HG03025 (cell line): Measurements from ENCODE around the gene LHPP.
A peak's percentile ranks its signal among the peaks of the same experiment; 100 is the strongest.

Experiments
- ATAC-seq: cut with Tn5 transposase; IDR thresholded peaks from one replicate; pipeline ENCODE4 v1.9.1; 2021; ENCODE audit warnings: mild to moderate bottlenecking, moderate library complexity; ENCODE audit not compliant: unreplicated experiment, low FRiP score

The LHPP gene

GRCh38 chr10:124612611-124613498 is 151.2 kb downstream of the LHPP start:
- no peak for ATAC-seq

GRCh38 chr10:124614003-124614659 is 152.5 kb downstream of the LHPP start:
- peak; percentile 38 for ATAC-seq

DNA sequence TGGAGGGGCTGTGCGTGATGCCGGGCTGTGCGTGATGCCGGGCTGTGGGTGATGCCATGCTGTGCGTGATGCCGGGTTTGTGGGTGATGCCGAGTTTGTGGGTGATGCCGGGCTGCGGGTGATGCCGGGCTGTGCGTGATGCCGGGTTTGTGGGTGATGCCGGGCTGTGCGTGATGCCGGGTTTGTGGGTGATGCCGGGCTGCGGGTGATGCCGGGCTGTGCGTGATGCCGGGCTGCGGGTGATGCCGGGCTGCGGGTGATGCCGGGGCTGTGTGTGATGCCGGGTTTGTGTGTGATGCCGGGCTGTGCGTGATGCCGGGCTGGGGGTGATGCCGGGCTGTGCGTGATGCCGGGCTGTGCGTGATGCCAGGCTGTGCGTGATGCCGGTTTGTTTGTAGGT is 153.6 kb downstream of the LHPP start:
- no peak for ATAC-seq

GRCh38 chr10:124616040-124616835 is 154.6 kb downstream of the LHPP start:
- ATAC-seq, result no peak

GRCh38 chr10:124616836-124617130 is 155.2 kb downstream of the LHPP start:
- no peak for ATAC-seq

DNA sequence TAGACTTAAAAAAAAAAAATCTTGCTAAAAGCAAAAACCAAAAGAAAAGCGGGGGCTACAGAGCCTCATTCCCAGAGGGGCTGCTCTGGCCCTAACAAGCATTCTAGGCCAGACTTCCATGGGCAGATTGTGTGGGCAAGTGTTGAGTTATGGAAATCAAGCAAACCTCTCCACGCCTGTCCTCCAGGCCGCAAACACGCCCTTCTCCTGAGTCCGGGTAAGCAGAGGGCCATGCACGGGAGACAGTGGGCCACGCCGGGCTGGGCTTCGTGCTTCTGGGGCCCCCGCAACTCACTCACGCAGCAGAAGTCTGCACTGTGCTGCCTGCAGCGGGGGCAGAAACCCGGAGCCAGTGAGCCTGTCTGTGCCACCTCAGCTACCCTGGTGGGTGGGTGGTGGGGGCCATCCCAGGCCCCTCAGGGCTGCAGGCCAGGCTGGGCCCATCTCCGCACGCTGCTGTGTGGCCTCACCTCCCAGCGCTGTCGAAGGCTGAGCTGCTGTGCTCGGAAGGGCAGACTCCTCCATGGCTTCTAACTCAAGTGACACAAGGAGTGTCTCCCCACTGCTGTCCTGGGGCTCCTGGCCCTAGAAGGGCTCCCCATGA is 156.9 kb downstream of the LHPP start:
- ATAC-seq, result no peak

- ATAC-seq, result no peak
Observed at GRCh38 chr10:124619195-124619594, 157.6 kb downstream of the LHPP start.

- peak; percentile 66 for ATAC-seq
Observed at GRCh38 chr10:124619802-124620490, 158.3 kb downstream of the LHPP start.

DNA sequence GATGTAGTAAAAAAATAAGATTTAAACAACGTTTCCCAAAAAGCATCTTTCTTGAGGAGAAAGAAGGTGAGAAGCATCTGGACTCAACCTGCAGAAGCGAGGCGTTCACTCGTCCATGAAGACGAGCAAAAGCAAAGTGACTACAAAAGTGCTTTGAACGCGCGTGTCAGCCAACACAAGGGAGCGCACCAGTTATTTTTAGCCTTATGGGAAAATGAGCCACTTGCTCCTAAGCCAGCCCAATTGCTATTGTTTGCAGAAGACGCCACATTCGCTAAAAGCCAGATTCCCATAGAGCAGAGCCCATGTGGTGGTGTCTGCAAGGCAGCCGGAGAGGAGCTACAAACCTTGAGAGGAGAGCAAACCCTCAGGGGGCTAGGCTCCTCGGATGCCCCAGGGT is 160.0 kb downstream of the LHPP start:
- no peak for ATAC-seq

DNA sequence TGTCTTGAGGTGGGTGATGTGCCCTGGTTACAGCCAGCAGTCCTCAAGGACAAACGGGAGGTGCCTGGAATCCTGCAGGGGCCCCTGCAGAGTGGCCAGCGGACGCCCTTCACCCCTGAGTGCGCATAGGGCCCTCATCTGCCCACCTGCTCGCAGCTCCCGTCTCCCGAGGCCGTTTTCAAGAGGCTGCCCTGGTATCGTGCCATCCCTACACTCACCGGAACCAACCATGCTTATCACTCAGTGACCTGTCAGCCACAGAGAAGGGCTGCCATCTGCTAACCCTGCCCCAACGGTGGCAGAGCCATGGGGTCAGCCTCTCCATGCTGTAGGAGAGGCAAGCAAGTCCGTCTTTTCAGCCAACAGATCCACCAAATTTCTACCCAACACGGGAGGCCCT is 160.5 kb downstream of the LHPP start:
- ATAC-seq, result no peak

DNA sequence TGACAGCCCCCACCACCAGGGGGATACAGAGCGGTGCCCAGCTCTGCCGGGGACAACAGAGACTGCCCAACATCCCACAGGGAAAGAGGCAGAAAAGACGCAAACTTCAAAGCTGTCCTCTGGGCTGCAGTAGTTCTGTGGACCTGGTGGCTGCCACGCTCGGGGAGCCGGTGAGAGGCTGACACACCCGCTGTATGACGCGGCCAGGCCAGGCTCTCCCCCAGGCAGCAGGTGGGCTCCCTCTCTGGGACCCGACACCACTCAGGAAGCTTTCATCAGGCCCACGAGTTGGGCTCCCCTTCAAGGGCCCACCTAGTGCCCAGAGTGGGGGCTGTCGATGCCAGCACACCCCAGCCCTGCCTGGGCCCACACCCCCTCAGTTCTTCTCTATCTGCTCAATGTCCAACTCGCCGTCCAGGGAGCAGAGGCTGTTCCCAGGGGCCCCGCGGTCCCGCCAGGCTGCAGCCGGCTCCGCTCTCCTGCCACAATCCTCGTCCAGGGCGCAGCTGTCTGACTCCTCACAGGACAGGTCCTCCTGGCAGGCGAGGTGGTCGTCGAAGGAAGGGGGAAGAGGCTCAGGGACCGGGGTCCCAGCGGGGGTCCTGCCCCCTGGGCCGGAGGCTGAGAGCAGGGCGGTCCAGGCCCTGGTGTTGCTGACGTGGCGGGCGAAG is 161.4 kb downstream of the LHPP start:
- no peak for ATAC-seq

DNA sequence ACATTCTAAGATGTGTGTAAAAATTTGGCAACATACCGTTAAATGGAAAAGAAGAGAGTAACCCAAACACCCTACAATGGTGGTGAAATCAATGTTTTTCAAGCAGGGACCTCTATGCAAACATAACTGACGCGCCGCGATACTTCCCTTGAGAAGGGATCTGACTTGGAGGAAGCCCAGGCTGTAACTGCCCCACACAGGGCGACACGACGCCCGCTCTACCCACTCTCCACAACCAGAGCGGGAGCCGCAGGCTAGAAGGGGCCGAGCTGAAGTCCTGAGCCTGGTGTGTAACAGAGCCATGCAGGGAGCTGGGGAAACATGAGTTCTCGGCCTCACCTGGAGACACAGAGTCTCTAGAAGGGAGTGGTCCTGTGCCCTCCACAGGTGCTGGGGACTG is 162.4 kb downstream of the LHPP start:
- no peak for ATAC-seq

DNA sequence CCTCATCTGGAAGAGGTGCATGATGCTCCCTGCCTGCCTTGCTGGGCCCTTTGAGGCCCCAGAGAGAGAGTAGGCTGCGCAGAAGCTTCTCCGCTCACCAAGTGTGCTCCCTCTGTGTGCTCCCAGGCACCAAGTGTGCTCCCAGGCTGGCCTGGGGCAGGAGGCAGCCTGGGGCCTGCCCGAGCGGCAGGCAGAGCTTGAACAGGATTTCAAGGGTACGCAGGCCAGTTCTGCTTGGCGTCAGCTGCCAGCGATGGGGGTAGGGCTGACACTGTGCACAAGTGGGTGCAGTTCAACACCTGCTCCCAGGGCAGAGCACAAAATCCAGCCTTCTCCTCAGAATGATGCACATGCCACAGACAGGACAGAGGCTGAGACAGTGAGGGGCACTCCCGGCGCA is 162.8 kb downstream of the LHPP start:
- no peak for ATAC-seq

- ATAC-seq, result no peak
Observed at GRCh38 chr10:124624895-124625294, 163.3 kb downstream of the LHPP start.

- no peak for ATAC-seq
Observed at GRCh38 chr10:124625831-124626238, 164.2 kb downstream of the LHPP start.

GRCh38 chr10:124626759-124627380 is 165.2 kb downstream of the LHPP start:
- peak; percentile 54 for ATAC-seq

DNA sequence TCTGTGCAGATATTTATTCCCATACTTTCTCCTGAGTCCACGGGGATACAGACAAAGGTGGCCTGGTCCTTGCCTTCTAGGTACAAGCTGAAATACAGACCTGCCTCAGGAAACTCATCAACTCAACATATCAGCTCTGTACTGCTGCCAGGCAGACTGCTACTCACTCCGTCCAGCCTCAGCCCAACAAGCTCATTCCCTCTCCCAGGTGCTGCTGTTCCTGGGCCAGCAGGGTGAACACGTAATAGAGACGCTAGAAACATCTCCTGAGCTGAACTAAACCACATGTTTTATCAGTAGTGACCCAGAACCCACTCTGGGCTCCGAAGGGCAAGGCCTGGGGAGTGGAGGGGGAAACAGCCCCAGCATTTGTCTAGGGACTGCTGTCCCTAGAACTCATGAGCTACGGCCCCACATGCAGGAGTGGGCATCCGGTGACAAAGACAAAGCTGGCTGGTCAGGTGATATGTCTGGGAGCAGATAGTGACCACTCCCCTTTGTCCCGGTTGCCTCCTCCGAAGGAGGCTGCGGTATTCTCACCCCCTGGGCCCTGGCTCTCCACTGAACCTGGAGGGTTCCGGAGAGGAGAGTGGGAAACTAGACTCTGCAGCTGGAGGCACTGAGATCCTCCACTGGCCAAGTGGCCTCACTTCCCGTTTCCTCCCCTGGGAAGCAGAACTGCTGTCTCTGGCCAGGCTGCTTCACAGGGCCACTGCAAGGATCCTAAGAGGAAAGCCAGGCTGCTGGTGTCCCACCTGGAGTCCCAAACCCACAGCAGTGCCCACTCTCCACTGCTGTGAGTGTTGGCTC is 166.4 kb downstream of the LHPP start:
- ATAC-seq, result no peak

- ATAC-seq, result no peak
Observed at GRCh38 chr10:124628676-124629021, 167.0 kb downstream of the LHPP start.

DNA sequence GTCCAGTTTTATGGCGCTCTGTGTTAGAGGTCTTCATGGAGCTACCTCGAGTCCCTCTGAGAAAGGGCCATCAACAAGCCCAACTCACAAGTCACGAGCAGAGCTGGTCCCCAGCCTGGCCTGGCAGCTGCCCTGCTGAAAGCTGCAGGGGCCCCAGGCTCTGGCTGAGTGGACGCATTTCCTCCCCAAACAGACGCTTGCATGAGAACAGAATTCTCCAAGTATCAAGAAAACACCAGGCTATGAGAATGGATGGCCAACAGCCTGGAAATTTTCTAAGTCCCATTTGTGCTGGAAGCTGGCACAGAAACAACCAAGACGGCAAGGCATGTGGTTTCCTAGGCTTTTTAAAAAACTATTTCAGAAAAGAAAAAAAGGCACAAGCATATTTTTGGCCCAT is 167.8 kb downstream of the LHPP start:
- ATAC-seq, result no peak
